H9 (cell line): ENCODE results near the gene RPIA. TPM values are rescaled to one million over a fixed set of nuclear protein-coding genes. Genes with fewer than 3 reads are reported as not detected.

Experiments used
- DNase-seq: peaks from one replicate; pipeline ENCODE4 v3.0.0-alpha.2; 2017
- H2AFZ ChIP-seq: one replicate; pipeline ENCODE4 v1.6.1; 2013; ENCODE audit warnings: mild to moderate bottlenecking, low read length, control low read depth, moderate library complexity
- H2AK5ac ChIP-seq: 2 replicates; pipeline ENCODE4 v1.6.1; 2013; ENCODE audit warnings: low read length, control low read depth, mixed read lengths; ENCODE audit not compliant: insufficient read length
- H2BK120ac ChIP-seq: one replicate; pipeline ENCODE4 v1.6.1; 2013; ENCODE audit warnings: low read depth, mild to moderate bottlenecking, low read length, control low read depth, inconsistent platforms; ENCODE audit not compliant: poor library complexity, severe bottlenecking
- H2BK12ac ChIP-seq: 2 replicates; pipeline ENCODE4 v1.6.1; 2013; ENCODE audit warnings: low read length, control low read depth, mixed read lengths, low read depth; ENCODE audit not compliant: insufficient read length
- H2BK15ac ChIP-seq: 2 replicates; pipeline ENCODE4 v1.6.1; 2013; ENCODE audit warnings: low read depth, low read length, control low read depth
- H2BK20ac ChIP-seq: one replicate; pipeline ENCODE4 v1.6.1; 2013; ENCODE audit warnings: low read depth, mild to moderate bottlenecking, low read length, control low read depth, inconsistent platforms; ENCODE audit not compliant: poor library complexity, severe bottlenecking
- H2BK5ac ChIP-seq: 2 replicates; pipeline ENCODE4 v1.6.1; 2013; ENCODE audit warnings: low read length, control low read depth, mixed read lengths; ENCODE audit not compliant: insufficient read length
- H3K14ac ChIP-seq: 2 replicates; pipeline ENCODE4 v1.6.1; 2013; ENCODE audit warnings: low read length, control low read depth; ENCODE audit not compliant: insufficient read depth
- H3K18ac ChIP-seq: 2 replicates; pipeline ENCODE4 v1.6.1; 2013; ENCODE audit warnings: low read depth, mild to moderate bottlenecking, mixed read lengths, low read length, control low read depth; ENCODE audit not compliant: insufficient read length
- H3K23ac ChIP-seq: 2 replicates; pipeline ENCODE4 v1.6.1; 2013; ENCODE audit warnings: low read length, control low read depth, mixed read lengths, low read depth; ENCODE audit not compliant: insufficient read length
- H3K23me2 ChIP-seq: 2 replicates; pipeline ENCODE4 v1.6.1; 2013; ENCODE audit warnings: low read depth, mild to moderate bottlenecking, mixed read lengths, low read length, control low read depth; ENCODE audit not compliant: insufficient read length, poor library complexity, severe bottlenecking
- H3K27ac ChIP-seq: 2 replicates; pipeline ENCODE4 v1.5.1; 2013; ENCODE audit warnings: low read length, control low read depth, mixed read lengths, low read depth; ENCODE audit not compliant: insufficient read length
- H3K27me3 ChIP-seq: 2 replicates; pipeline ENCODE4 v1.6.1; 2013; ENCODE audit warnings: low read length, control low read depth, inconsistent platforms; ENCODE audit not compliant: insufficient read depth
- H3K4ac ChIP-seq: 2 replicates; pipeline ENCODE4 v1.6.1; 2013; ENCODE audit warnings: low read depth, mild to moderate bottlenecking, control low read depth, inconsistent platforms, low read length, moderate library complexity
- H3K4me1 ChIP-seq: 2 replicates; pipeline ENCODE4 v1.6.1; 2013; ENCODE audit warnings: low read length, control low read depth, inconsistent platforms; ENCODE audit not compliant: insufficient read depth
- H3K4me2 ChIP-seq: 2 replicates; pipeline ENCODE4 v1.6.1; 2013; ENCODE audit warnings: low read length, control low read depth, mixed read lengths; ENCODE audit not compliant: insufficient read length, insufficient read depth
- H3K56ac ChIP-seq: 2 replicates; pipeline ENCODE4 v1.6.1; 2013; ENCODE audit warnings: low read depth, mild to moderate bottlenecking, mixed read lengths, low read length, control low read depth; ENCODE audit not compliant: insufficient read length
- H3K79me1 ChIP-seq: 2 replicates; pipeline ENCODE4 v1.6.1; 2013; ENCODE audit warnings: low read depth, mild to moderate bottlenecking, moderate library complexity, low read length, control low read depth, inconsistent platforms; ENCODE audit not compliant: insufficient read depth, poor library complexity, severe bottlenecking
- H3K79me2 ChIP-seq: 2 replicates; pipeline ENCODE4 v1.6.1; 2013; ENCODE audit warnings: low read length, control low read depth, inconsistent platforms; ENCODE audit not compliant: insufficient read depth
- H3K9ac ChIP-seq: 2 replicates; pipeline ENCODE4 v1.6.1; 2013; ENCODE audit warnings: low read length, control low read depth, mixed read lengths; ENCODE audit not compliant: insufficient read length; ENCODE audit errors: extremely low read depth
- H3K9me3 ChIP-seq: one replicate; pipeline ENCODE4 v1.6.1; 2013; ENCODE audit warnings: low read depth, low read length, inconsistent platforms; ENCODE audit not compliant: control insufficient read depth
- H3T11ph ChIP-seq: one replicate; pipeline ENCODE4 v1.6.1; 2013; ENCODE audit warnings: mild to moderate bottlenecking, low read length, control low read depth, inconsistent platforms
- H4K20me1 ChIP-seq: one replicate; pipeline ENCODE4 v1.6.1; 2013; ENCODE audit not compliant: control insufficient read depth, insufficient read length, insufficient read depth
- H4K5ac ChIP-seq: 2 replicates; pipeline ENCODE4 v1.6.1; 2013; ENCODE audit warnings: low read depth, mild to moderate bottlenecking, mixed read lengths, low read length, control low read depth; ENCODE audit not compliant: insufficient read length
- H4K8ac ChIP-seq: replicated peaks from 2 replicates; pipeline ENCODE4 v1.6.1; 2013; ENCODE audit warnings: low read length, control low read depth, mixed read lengths, low read depth; ENCODE audit not compliant: insufficient read length
- H4K91ac ChIP-seq: 2 replicates; pipeline ENCODE4 v1.6.1; 2013; ENCODE audit warnings: low read depth, mild to moderate bottlenecking, moderate library complexity, mixed read lengths, low read length, control low read depth; ENCODE audit not compliant: insufficient read length
- H3K27ac Mint-ChIP-seq, 3 experiments: 2 replicates in 2 of 3; 3 replicates in 1 of 3; pipeline ENCODE4 v1.8.0; 2020 to 2021; ENCODE audit warnings: mixed read lengths in 3 of 3, mild to moderate bottlenecking in 1 of 3, moderate library complexity in 1 of 3
- H3K27me3 Mint-ChIP-seq: 2 replicates; pipeline ENCODE4 v1.8.0; 2021; ENCODE audit warnings: low read depth, mild to moderate bottlenecking, moderate library complexity, mixed read lengths
- H3K36me3 Mint-ChIP-seq, 3 experiments: 2 replicates in 2 of 3; 3 replicates in 1 of 3; pipeline ENCODE4 v1.8.0; 2020 to 2021; ENCODE audit warnings: low read depth in 3 of 3, mixed read lengths in 3 of 3; ENCODE audit not compliant: insufficient read depth in 1 of 3
- H3K4me1 Mint-ChIP-seq, 2 experiments: 2 replicates each; pipeline ENCODE4 v1.8.0; 2020; ENCODE audit warnings: mixed read lengths in 2 of 2
- H3K4me3 Mint-ChIP-seq, 2 experiments: 2 replicates in 1 of 2; 3 replicates in 1 of 2; pipeline ENCODE4 v1.8.0; 2020 to 2021; ENCODE audit warnings: mild to moderate bottlenecking in 2 of 2, mixed read lengths in 2 of 2, moderate library complexity in 1 of 2
- H3K9me3 Mint-ChIP-seq, 2 experiments: 2 replicates in 1 of 2; 3 replicates in 1 of 2; pipeline ENCODE4 v1.8.0; 2020; ENCODE audit warnings: mild to moderate bottlenecking in 2 of 2, mixed read lengths in 2 of 2, moderate library complexity in 1 of 2
- CTCF ChIP-seq: fragments of 200-600 bp; sonication (generic); conservative IDR thresholded peaks from 3 replicates; pipeline ENCODE4 v1.8.0; 2021; ENCODE audit warnings: antibody characterized with exemption, mild to moderate bottlenecking
- WGBS: extraction: QIAGEN DNeasy Blood & Tissue Kit; methylation state at CpG from one replicate; pipeline ENCODE4 v1.1.7; 2013; ENCODE audit warnings: missing lambda C conversion rate, low lambda C conversion rate, mixed read lengths; ENCODE audit not compliant: insufficient read length; ENCODE audit errors: extremely low coverage; 5-methylcytosine and 5-hydroxymethylcytosine counted together
- total RNA-seq: library from RNA; stranded (reverse); gene quantifications from 2 replicates; pipeline ENCODE4 v1.2.1, GENCODE V29; 2021

The RPIA gene
- total RNA-seq, 1 experiment from 2014 or later = 18.6 TPM

- no peak overlapping the region for H4K8ac ChIP-seq
- H3T11ph ChIP-seq = no peak overlapping the region
- H3K18ac ChIP-seq = no peak overlapping the region
- no peaks in the 10 kb centered on the region for H4K20me1 ChIP-seq
- Mint-ChIP-seq H3K4me1 (peaks cover 2 to 4% of the 10 kb centered on the region in 2 experiments; a peak in 2 of 4 replicates), H3K36me3 (peaks cover 17 to 28% (median 26%) of the 10 kb centered on the region in 3 experiments), H3K4me3 (no peak overlapping the region), H3K9me3 (no peaks in the 10 kb centered on the region), H3K27me3 (no peaks in the 10 kb centered on the region), H3K27ac (peak overlapping the region in 2 of 3 experiments; percentile 22 to 89; a peak in 2 of 7 replicates)
- H2BK12ac ChIP-seq = no peak overlapping the region
- H2BK5ac ChIP-seq = no peak overlapping the region
- no peak overlapping the region for H3K56ac ChIP-seq
- no peak overlapping the region for H2AFZ ChIP-seq
- no peak overlapping the region for H2AK5ac ChIP-seq
- no CpG with 5 or more reads among the region's 6 CpGs for WGBS
- no peaks in the 10 kb centered on the region for H3K9me3 ChIP-seq
- H3K9ac ChIP-seq = no peak overlapping the region
- H3K4me1 ChIP-seq = no peaks in the 10 kb centered on the region
- TF ChIP-seq CTCF = no peak
- H3K27me3 ChIP-seq = no peaks in the 10 kb centered on the region
- H3K79me1 ChIP-seq = no peaks in the 10 kb centered on the region
- no peak overlapping the region for H3K23ac ChIP-seq
- no peak overlapping the region for H2BK20ac ChIP-seq
- H3K27ac ChIP-seq = no peak overlapping the region
- no peak overlapping the region for H3K4me2 ChIP-seq
- no peaks in the 10 kb centered on the region for H3K23me2 ChIP-seq
- no peak overlapping the region for H3K4ac ChIP-seq
- no peak overlapping the region for H4K91ac ChIP-seq
- H3K14ac ChIP-seq = no peak overlapping the region
- no peaks in the 10 kb centered on the region for H3K79me2 ChIP-seq
- H2BK120ac ChIP-seq = no peak overlapping the region
- DNase-seq = no peak
- H2BK15ac ChIP-seq = no peak overlapping the region
- H4K5ac ChIP-seq = no peak overlapping the region
Measured at GRCh38 chr2:88735853-88736252, 44.4 kb downstream of the RPIA start.
